Measurements from ENCODE around the gene CAMK2B. TPM values are rescaled to one million over a fixed set of nuclear protein-coding genes. Genes with fewer than 3 reads are reported as not detected.

The CAMK2B gene
- total and polyA plus RNA-seq, 12 donors, result 0.25 to 82.3 (median 6.5) TPM; not detected in 2

DNA sequence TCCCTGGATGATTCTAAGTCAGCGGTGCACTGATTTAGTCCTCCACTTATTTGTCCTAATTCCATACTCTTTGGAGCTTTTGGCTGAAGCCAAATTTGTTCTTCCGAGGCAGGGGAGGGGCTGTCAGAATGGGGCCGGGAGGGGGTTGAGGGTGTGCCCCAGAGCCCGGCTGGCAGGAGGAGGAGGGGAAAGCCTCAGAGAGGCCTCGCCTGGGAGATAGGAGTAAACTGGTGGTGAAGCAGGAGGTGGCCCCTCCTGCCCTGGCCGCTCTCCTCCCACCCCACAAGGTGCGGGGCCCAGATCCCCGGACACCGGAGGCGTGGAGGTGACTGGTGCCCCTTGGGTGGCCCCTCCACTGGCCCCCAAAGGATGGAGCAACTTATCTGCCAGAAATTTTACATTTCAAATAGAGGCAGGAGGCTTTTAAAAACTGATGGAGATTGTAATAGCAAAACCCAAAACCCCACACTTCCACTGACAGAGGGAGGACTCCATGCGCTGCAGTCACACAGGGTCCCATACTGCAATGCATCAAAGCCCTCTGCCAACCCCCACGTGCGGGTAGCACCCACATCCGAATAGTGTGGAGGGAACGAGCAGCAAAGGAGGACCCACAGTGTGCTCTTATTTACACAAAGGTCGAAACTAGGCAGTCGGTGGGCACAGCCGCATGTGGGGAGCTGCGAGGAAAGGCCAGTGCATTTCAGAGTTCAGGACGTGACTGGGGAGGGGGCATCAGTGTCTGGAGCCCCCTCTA is 61.9 kb downstream of the CAMK2B start:
- H3K4me3 ChIP-seq, result no peak overlapping the region
- peak overlapping the region in 1 of 5 donors; percentile 8 for H3K27ac ChIP-seq
- no peaks in the 10 kb centered on the region for H3K9me3 ChIP-seq (replicated peaks in 1 of 3)
- 83 to 86% (median 84%) methylated on average over 19 to 20 of the region's 20 CpGs for WGBS, 4 donors
- no peak for TF ChIP-seq POLR2A (IDR thresholded peaks at IDR 0.05)
- TF ChIP-seq, protein P1, sequence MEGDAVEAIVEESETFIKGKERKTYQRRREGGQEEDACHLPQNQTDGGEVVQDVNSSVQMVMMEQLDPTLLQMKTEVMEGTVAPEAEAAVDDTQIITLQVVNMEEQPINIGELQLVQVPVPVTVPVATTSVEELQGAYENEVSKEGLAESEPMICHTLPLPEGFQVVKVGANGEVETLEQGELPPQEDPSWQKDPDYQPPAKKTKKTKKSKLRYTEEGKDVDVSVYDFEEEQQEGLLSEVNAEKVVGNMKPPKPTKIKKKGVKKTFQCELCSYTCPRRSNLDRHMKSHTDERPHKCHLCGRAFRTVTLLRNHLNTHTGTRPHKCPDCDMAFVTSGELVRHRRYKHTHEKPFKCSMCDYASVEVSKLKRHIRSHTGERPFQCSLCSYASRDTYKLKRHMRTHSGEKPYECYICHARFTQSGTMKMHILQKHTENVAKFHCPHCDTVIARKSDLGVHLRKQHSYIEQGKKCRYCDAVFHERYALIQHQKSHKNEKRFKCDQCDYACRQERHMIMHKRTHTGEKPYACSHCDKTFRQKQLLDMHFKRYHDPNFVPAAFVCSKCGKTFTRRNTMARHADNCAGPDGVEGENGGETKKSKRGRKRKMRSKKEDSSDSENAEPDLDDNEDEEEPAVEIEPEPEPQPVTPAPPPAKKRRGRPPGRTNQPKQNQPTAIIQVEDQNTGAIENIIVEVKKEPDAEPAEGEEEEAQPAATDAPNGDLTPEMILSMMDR (IDR thresholded peaks at IDR 0.05), result no peak
- no peaks in the 10 kb centered on the region for H3K36me3 ChIP-seq (replicated peaks in 1 of 2)
- intact Hi-C loops (cut with DNase I), result no loop called here
- DNase-seq, result no peak
- peaks cover 12 to 19% of the 10 kb centered on the region in 2 donors for H3K4me1 ChIP-seq (replicated peaks in 1 of 2)
- peaks cover 5% of the 10 kb centered on the region for H3K27me3 ChIP-seq

DNA sequence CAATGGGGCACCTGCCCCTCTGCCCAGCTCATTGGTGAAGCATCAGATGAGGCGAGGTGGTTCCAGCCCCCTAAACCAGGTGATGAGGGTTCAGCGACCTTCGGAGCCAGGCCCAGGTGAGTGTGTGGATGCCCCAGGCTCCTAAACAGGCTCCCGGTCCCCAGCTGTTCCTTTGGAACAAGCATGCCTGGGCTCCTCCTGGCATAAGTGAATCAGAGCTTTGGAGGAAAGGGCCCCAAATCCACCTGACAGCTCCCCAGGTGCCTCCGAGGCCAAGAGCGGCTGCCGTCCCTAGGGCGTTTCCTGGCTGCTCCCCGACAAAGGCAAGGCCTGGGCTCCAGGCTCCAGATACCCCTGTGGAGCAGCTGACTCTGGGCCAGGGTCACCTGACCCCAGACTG is 63.4 kb downstream of the CAMK2B start:
- Histone ChIP-seq H3K4me1 (replicated peaks in 1 of 2) (peaks cover 25 to 34% of the 10 kb centered on the region in 2 donors), H3K9me3 (replicated peaks in 1 of 3) (no peaks in the 10 kb centered on the region), H3K27me3 (peaks cover 5% of the 10 kb centered on the region), H3K4me3 (no peak overlapping the region), H3K36me3 (replicated peaks in 1 of 2) (no peaks in the 10 kb centered on the region), H3K27ac (no peak overlapping the region)
- intact Hi-C loops (cut with DNase I), result no loop called here
- no peak for TF ChIP-seq POLR2A (IDR thresholded peaks at IDR 0.05)
- TF ChIP-seq, protein P1 (IDR thresholded peaks at IDR 0.05), result no peak
- no peak for DNase-seq
- 90 to 100% (median 94%) methylated on average over 1 to 9 of the region's 9 CpGs for WGBS, 4 donors

DNA sequence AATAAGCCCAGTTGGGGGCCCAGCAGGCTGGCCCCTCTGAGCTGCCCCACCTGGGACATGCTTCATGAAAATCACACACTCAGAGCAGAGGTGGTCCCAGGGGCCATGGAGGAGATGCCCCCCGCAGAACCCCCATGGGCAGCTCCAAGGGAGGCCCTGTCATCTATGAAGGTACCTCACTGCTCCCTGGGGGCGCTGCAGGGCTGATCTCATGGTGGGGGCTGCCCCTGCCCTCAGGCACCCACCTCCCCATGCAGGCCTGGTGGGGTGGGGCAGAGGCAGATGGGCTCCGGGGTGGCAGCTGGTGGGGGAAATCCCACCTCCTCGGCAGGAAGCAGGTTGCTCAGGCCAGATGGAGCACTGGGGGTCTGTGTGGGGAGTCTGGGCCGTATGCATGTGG is 64.2 kb downstream of the CAMK2B start:
- DNase-seq, result no peak
- Histone ChIP-seq H3K4me1 (replicated peaks in 1 of 2) (peaks cover 25 to 34% of the 10 kb centered on the region in 2 donors), H3K36me3 (replicated peaks in 1 of 2) (no peaks in the 10 kb centered on the region), H3K9me3 (replicated peaks in 1 of 3) (no peaks in the 10 kb centered on the region), H3K27ac (no peak overlapping the region), H3K27me3 (peaks cover 5% of the 10 kb centered on the region), H3K4me3 (no peak overlapping the region)
- WGBS, 4 donors, result 59 to 83% (median 77%) methylated on average over 3 to 5 of the region's 5 CpGs
- TF ChIP-seq, protein P1 (IDR thresholded peaks at IDR 0.05), result no peak
- no peak for TF ChIP-seq POLR2A (IDR thresholded peaks at IDR 0.05)
- intact Hi-C loops (cut with DNase I), result no loop called here

DNA sequence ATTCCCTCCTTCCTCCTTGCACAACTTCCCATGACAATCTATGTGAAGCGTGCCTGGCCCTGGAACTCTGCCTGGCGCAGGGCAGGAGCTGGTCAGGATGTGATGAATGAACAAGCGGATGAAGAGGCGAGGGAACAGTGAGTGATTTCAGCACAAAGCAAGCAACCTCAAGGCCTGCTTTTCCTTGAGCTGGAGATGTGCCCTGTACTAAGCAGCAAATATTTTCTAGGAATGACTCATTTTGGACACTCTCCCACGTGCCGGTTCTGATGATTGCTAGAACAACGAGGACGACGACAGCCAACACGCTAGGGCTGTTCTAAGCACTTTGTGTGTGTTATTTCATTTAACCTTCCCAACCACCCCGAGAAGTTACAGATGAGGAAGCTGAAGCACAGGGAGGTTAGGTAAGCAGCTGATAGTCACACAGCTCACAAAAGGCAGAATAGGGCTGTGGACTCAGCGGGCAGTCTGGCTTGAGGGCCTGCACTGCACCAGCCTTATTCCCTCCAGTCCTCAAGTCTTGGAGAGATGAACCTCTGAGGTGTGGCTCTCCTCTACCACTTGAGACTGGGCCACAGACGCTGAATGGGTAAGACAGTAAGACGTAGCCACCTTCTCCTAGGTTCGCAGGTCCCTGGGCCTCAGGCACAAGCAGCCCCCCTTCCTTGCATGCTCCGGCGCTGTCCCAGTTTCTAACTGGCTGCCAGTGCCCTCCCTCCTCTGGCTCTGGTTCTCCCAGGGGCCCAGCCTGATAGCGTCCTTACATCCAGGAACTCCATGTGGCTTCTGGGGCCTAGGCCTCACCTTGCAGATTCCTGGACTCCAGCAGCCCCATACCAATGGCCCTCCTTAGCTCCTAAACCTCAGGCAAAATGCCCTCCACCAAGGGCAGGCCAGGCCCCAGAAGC is 65.6 kb downstream of the CAMK2B start:
- H3K36me3 ChIP-seq (replicated peaks in 1 of 2), result no peaks in the 10 kb centered on the region
- no peaks in the 10 kb centered on the region for H3K9me3 ChIP-seq (replicated peaks in 1 of 3)
- H3K4me1 ChIP-seq (replicated peaks in 1 of 2), result peaks cover 25 to 34% of the 10 kb centered on the region in 2 donors
- intact Hi-C loops (cut with DNase I), result no loop called here
- peak overlapping the region in 4 of 5 donors; percentile 36 to 89 (median 66) for H3K27ac ChIP-seq
- DNase-seq, result peak; percentile 74 to 93 (median 89)
- H3K4me3 ChIP-seq, result no peak overlapping the region
- H3K27me3 ChIP-seq, result peaks cover 5% of the 10 kb centered on the region
- WGBS, 4 donors, result 31 to 50% (median 46%) methylated on average over 15 to 18 of the region's 18 CpGs
- TF ChIP-seq, protein P1 (IDR thresholded peaks at IDR 0.05), result no peak
- TF ChIP-seq POLR2A (IDR thresholded peaks at IDR 0.05), result no peak
